GM18867 (cell line): ENCODE results near the gene SLFN12L.

ENCODE experiments used
- ATAC-seq: cut with Tn5 transposase; IDR thresholded peaks from one replicate; pipeline ENCODE4 v1.9.1; 2021; ENCODE audit warnings: mild to moderate bottlenecking, moderate library complexity; ENCODE audit not compliant: unreplicated experiment

The SLFN12L gene

DNA sequence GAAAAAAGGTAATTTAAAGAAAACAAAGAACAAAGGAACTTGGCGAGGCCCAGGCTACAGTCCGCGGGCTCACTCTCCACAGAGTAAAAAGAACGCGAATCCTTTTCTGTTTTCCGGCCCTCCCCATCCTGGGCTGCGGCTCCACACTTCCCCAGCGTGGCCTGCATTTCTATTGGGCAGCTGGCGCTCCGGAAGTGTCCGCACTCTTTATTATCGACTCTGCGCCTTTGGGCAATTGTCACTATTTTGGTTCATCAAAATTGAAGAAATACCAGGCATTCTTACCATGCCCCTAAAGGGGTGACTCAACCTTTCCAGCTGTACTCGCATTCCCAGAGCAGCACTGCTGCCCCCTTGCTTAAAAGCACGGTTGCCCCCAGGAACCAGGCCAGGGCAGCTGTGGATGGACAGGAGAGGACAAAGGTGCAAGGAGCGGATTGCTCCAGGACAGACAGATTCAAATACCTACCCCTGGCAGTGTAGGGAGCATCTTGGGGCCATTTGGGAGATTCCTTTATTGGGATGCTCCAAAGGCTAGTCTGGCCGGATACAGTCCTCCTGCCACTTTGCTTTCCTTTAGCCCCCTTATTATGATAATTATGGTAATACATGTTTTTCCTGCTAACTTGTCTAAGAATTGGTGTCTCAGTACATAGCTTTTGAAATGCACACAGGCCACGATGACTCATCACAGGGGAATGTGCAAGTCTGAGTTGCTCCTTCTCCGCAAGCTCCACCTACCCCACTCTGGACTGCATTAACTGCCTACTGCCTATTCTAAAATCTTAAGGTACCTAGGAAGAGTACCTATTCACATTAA, 104.2 kb downstream of the SLFN12L start:
- ATAC-seq: no peak

GRCh38 chr17:35432176-35433074, 105.1 kb downstream of the SLFN12L start, which contains the start of gene SLFN12:
Gene SLFN12 (minus strand): TSS chr17:35432500. CDS start chr17:35423028, 9,472 bp downstream.
- peak; percentile 80 for ATAC-seq

- ATAC-seq: no peak
Observed at GRCh38 chr17:35429702-35430101, 107.8 kb downstream of the SLFN12L start.

- ATAC-seq: no peak
Observed at GRCh38 chr17:35428229-35428628, 109.2 kb downstream of the SLFN12L start.

DNA sequence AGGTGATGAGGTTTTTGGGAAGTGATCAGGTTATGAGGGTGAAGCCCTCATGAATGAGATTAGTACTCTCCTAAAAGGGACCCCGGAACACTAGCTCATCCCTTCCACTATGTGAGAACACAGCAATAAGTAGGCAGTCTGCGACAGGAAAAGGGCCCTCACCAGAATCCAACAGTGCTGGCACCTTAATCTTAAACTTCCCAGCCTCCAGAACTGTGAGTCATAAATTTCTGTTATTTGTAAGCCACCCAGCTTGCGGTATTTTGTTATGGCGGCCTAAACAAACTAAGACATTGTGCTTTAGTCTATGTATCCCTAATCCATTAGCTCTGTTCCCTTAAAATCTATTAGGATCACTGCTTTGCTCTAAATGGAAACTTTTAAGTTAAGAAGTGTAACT, 113.7 kb downstream of the SLFN12L start:
- ATAC-seq: no peak
